OCI-LY1 (cell line): ENCODE data around the gene PRKCE.
"Not testable (repeated sequence)": the region's sequence is repeated elsewhere in the genome, so short reads cannot be mapped to it uniquely, and the experiment has no call there.

ENCODE experiments used
- H2AFZ ChIP-seq: fragments of 200-600 bp; sonication (generic), shearing (Covaris generic); 2 replicates; pipeline ENCODE4 v1.6.0; 2014; ENCODE audit warnings: antibody characterized with exemption, mild to moderate bottlenecking, low read length
- H3F3A ChIP-seq: fragments of 200-600 bp; sonication (generic), shearing (Covaris generic); 2 replicates; pipeline ENCODE4 v1.6.0; 2014; ENCODE audit warnings: mild to moderate bottlenecking, antibody characterized with exemption, low read length, moderate library complexity; ENCODE audit not compliant: insufficient read depth
- H3K27ac ChIP-seq: fragments of 200-600 bp; sonication (generic); 2 replicates; pipeline ENCODE4 v1.5.1; 2014; ENCODE audit warnings: low read length, mixed run types, mild to moderate bottlenecking, low read depth; ENCODE audit not compliant: poor library complexity, severe bottlenecking
- H3K27me3 ChIP-seq: fragments of 200-600 bp; sonication (generic); 2 replicates; pipeline ENCODE4 v1.6.0; 2014; ENCODE audit warnings: antibody characterized with exemption, mild to moderate bottlenecking, low read length, moderate library complexity; ENCODE audit not compliant: insufficient read depth
- H3K36me3 ChIP-seq: fragments of 200-600 bp; sonication (generic); 2 replicates; pipeline ENCODE4 v1.6.1; 2014; ENCODE audit warnings: mild to moderate bottlenecking, antibody characterized with exemption, low read length, moderate library complexity, mixed read lengths; ENCODE audit not compliant: insufficient read depth
- H3K4me1 ChIP-seq: fragments of 200-600 bp; sonication (generic); 2 replicates; pipeline ENCODE4 v1.5.1; 2014; ENCODE audit warnings: mild to moderate bottlenecking, low read length, moderate library complexity; ENCODE audit not compliant: insufficient read depth, severe bottlenecking
- H3K4me2 ChIP-seq: fragments of 200-600 bp; sonication (generic), shearing (Covaris generic); 2 replicates; pipeline ENCODE4 v1.6.1; 2014; ENCODE audit warnings: low read length
- H3K4me3 ChIP-seq: fragments of 200-600 bp; sonication (generic); 2 replicates; pipeline ENCODE4 v1.5.1; 2014; ENCODE audit warnings: low read length, low read depth, mild to moderate bottlenecking, mixed read lengths; ENCODE audit not compliant: poor library complexity, severe bottlenecking
- H3K79me2 ChIP-seq: fragments of 200-600 bp; shearing (Covaris generic); 2 replicates; pipeline ENCODE4 v1.6.1; 2016; ENCODE audit warnings: mixed run types, low read length, mixed read lengths; ENCODE audit not compliant: insufficient read depth
- H3K9ac ChIP-seq: fragments of 200-600 bp; sonication (generic), shearing (Covaris generic); 2 replicates; pipeline ENCODE4 v1.6.1; 2014; ENCODE audit warnings: mild to moderate bottlenecking, low read length, mixed read lengths
- H3K9me2 ChIP-seq: fragments of 200-600 bp; sonication (generic), shearing (Covaris generic); 2 replicates; pipeline ENCODE4 v1.6.1; 2014; ENCODE audit warnings: low read depth, mild to moderate bottlenecking, low read length, mixed read lengths
- H3K9me3 ChIP-seq: fragments of 200-600 bp; shearing (Covaris generic); 2 replicates; pipeline ENCODE4 v1.6.1; 2014; ENCODE audit warnings: low read length, mixed read lengths
- H4K20me1 ChIP-seq: fragments of 200-600 bp; sonication (generic), shearing (Covaris generic); 2 replicates; pipeline ENCODE4 v1.6.0; 2016; ENCODE audit warnings: mild to moderate bottlenecking, low read length; ENCODE audit not compliant: insufficient read depth
- CTCF ChIP-seq: fragments of 200-600 bp; sonication (generic), shearing (Covaris generic); IDR thresholded peaks from 2 replicates; pipeline ENCODE4 v1.5.1; 2017; ENCODE audit warnings: mild to moderate bottlenecking, antibody characterized with exemption, low read length, moderate library complexity, mixed read lengths
- EZH2 ChIP-seq: fragments of 200-600 bp; sonication (generic), shearing (Covaris generic); IDR thresholded peaks from 2 replicates; pipeline ENCODE4 v1.8.0; 2017; ENCODE audit warnings: borderline replicate concordance, mixed run types, mild to moderate bottlenecking, antibody characterized with exemption, low read length, moderate library complexity, mixed read lengths

Gene PRKCE

GRCh38 chr2:45888641-45889040 is 237.2 kb downstream of the PRKCE start:
- Histone ChIP-seq H4K20me1 (no peaks in the 10 kb centered on the region), H3F3A (no peaks in the 10 kb centered on the region), H2AFZ (no peak overlapping the region), H3K9me2 (no peaks in the 10 kb centered on the region), H3K79me2 (no peaks in the 10 kb centered on the region), H3K27ac (peak overlapping the region; percentile 88), H3K4me1 (peaks cover 77% of the 10 kb centered on the region), H3K9me3 (no peaks in the 10 kb centered on the region), H3K27me3 (no peaks in the 10 kb centered on the region), H3K36me3 (no peaks in the 10 kb centered on the region), H3K4me2 (peak overlapping the region; percentile 31; the same call in 1 of the 2 replicates), H3K9ac (peak overlapping the region; percentile 49; the same call in 1 of the 2 replicates), H3K4me3 (no peak overlapping the region)
- TF ChIP-seq EZH2 (no peak), CTCF (no peak)

GRCh38 chr2:45889053-45889452 is 237.6 kb downstream of the PRKCE start:
- TF ChIP-seq EZH2 (no peak), CTCF (peak; percentile 40; the same call in 1 of the 2 replicates)
- Histone ChIP-seq H3K9me3 (no peaks in the 10 kb centered on the region), H3K79me2 (no peaks in the 10 kb centered on the region), H3K4me1 (peaks cover 73% of the 10 kb centered on the region), H3K36me3 (no peaks in the 10 kb centered on the region), H3K9ac (peak overlapping the region; percentile 49; the same call in 1 of the 2 replicates), H4K20me1 (no peaks in the 10 kb centered on the region), H3K4me2 (peak overlapping the region; percentile 31; the same call in 1 of the 2 replicates), H2AFZ (no peak overlapping the region), H3K27me3 (no peaks in the 10 kb centered on the region), H3K27ac (peak overlapping the region; percentile 88), H3K9me2 (no peaks in the 10 kb centered on the region), H3F3A (no peaks in the 10 kb centered on the region), H3K4me3 (no peak overlapping the region)

GRCh38 chr2:45889620-45890370 is 238.3 kb downstream of the PRKCE start:
- Histone ChIP-seq H3K9ac (no peak overlapping the region), H4K20me1 (no peaks in the 10 kb centered on the region), H3K9me3 (no peaks in the 10 kb centered on the region), H3F3A (no peaks in the 10 kb centered on the region), H2AFZ (no peak overlapping the region), H3K36me3 (no peaks in the 10 kb centered on the region), H3K79me2 (no peaks in the 10 kb centered on the region), H3K27ac (peak overlapping the region; percentile 74), H3K4me3 (no peak overlapping the region), H3K27me3 (no peaks in the 10 kb centered on the region), H3K4me1 (peaks cover 67% of the 10 kb centered on the region), H3K9me2 (no peaks in the 10 kb centered on the region), H3K4me2 (peak overlapping the region; percentile 17; the same call in 1 of the 2 replicates)
- TF ChIP-seq CTCF (no peak), EZH2 (no peak)

GRCh38 chr2:45890371-45890646 is 238.8 kb downstream of the PRKCE start:
- H4K20me1 ChIP-seq, H3K9me3 ChIP-seq, H3F3A ChIP-seq, H3K9me2 ChIP-seq, H3K27me3 ChIP-seq, H3K79me2 ChIP-seq, H2AFZ ChIP-seq, H3K9ac ChIP-seq, H3K4me3 ChIP-seq, H3K36me3 ChIP-seq: not testable (repeated sequence)
- Histone ChIP-seq H3K27ac (peak overlapping the region; percentile 74), H3K4me2 (peak overlapping the region; percentile 17; the same call in 1 of the 2 replicates), H3K4me1 (peaks cover 64% of the 10 kb centered on the region)
